ENCODE results near the gene SCUBE1. TPM values are rescaled to one million over a fixed set of nuclear protein-coding genes. Genes with fewer than 3 reads are reported as not detected.

Gene SCUBE1
- total RNA-seq, 2 donors from 2014 or later: 0.04 to 0.16 TPM

GRCh38 chr22:43267332-43267980 is 75.7 kb downstream of the SCUBE1 start:
- Histone ChIP-seq H3K36me3 (no peaks in the 10 kb centered on the region), H3K4me3 (no peak overlapping the region), H3K27ac (no peak overlapping the region), H3K27me3 (no peaks in the 10 kb centered on the region), H3K4me1 (peaks cover 0 to 13% of the 10 kb centered on the region in 2 donors), H3K9me3 (no peaks in the 10 kb centered on the region)
- TF ChIP-seq CTCF (IDR thresholded peaks at IDR 0.05): no peak
- no peak for DNase-seq (ENCODE audit: low spot score)

GRCh38 chr22:43266076-43266475 is 77.1 kb downstream of the SCUBE1 start:
- Histone ChIP-seq H3K27me3 (no peaks in the 10 kb centered on the region), H3K4me3 (no peak overlapping the region), H3K36me3 (no peaks in the 10 kb centered on the region), H3K27ac (no peak overlapping the region), H3K4me1 (peaks cover 0 to 13% of the 10 kb centered on the region in 2 donors), H3K9me3 (no peaks in the 10 kb centered on the region)
- no peak for TF ChIP-seq CTCF (IDR thresholded peaks at IDR 0.05)
- no peak for DNase-seq (ENCODE audit: low spot score)

GRCh38 chr22:43263645-43264514 is 79.3 kb downstream of the SCUBE1 start:
- TF ChIP-seq CTCF (IDR thresholded peaks at IDR 0.05): no peak
- DNase-seq (ENCODE audit: low spot score): peak; percentile 61
- Histone ChIP-seq H3K27ac (no peak overlapping the region), H3K4me1 (peaks cover 0 to 13% of the 10 kb centered on the region in 2 donors), H3K27me3 (no peaks in the 10 kb centered on the region), H3K4me3 (peak overlapping the region in 1 of 2 donors; percentile 3), H3K36me3 (no peaks in the 10 kb centered on the region), H3K9me3 (no peaks in the 10 kb centered on the region)

- Histone ChIP-seq H3K27me3 (no peaks in the 10 kb centered on the region), H3K9me3 (no peaks in the 10 kb centered on the region), H3K4me3 (no peak overlapping the region), H3K36me3 (no peaks in the 10 kb centered on the region), H3K4me1 (peaks cover 0 to 13% of the 10 kb centered on the region in 2 donors), H3K27ac (no peak overlapping the region)
- no peak for TF ChIP-seq CTCF (IDR thresholded peaks at IDR 0.05)
- no peak for DNase-seq (ENCODE audit: low spot score)
Measured at GRCh38 chr22:43262990-43263644, 80.1 kb downstream of the SCUBE1 start.

GRCh38 chr22:43260331-43261231 is 82.6 kb downstream of the SCUBE1 start:
- H3K4me1 ChIP-seq: peaks cover 0 to 22% of the 10 kb centered on the region in 2 donors
- no peak for TF ChIP-seq CTCF (IDR thresholded peaks at IDR 0.05)
- no peak overlapping the region for H3K4me3 ChIP-seq
- no peaks in the 10 kb centered on the region for H3K9me3 ChIP-seq
- H3K27ac ChIP-seq: no peak overlapping the region
- no peaks in the 10 kb centered on the region for H3K36me3 ChIP-seq
- no peaks in the 10 kb centered on the region for H3K27me3 ChIP-seq
- no peak for DNase-seq (ENCODE audit: low spot score)

Measured in right atrium auricular region (tissue), 2 donors.